ENCODE data around the gene DLK1. TPM values are rescaled to one million over a fixed set of nuclear protein-coding genes. Genes with fewer than 3 reads are reported as not detected.

Gene DLK1
- total RNA-seq, 1 donor from 2014 or later, result not detected

GRCh38 chr14:100684154-100684553, 42.5 kb upstream of the DLK1 start:
- no peaks in the 10 kb centered on the region for H3K36me3 ChIP-seq (ENCODE audit: control insufficient read depth, insufficient read depth, low read length)
- no peak for FAIRE-seq

DNA sequence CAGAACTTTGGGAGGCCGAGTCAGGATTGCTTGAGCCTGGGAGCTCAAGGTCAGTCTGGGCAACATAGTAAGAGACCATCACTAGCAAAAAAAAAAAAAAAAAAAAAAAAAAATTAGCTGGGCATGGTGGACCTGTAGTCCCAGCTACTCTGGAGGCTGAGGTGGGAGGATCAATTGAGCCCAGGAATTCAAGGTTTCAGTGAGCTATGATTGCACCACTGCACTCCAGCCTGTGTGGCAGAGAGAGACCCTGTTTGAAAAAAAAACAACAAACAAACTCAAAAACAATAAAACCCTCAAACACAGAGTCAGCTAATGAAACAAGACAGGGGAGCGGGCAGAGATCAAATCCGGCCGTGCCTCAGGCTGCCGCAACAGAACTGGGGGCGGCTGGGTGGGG, 41.7 kb upstream of the DLK1 start:
- Histone ChIP-seq H3K4me3 (ENCODE audit: low read depth, low read length) (no peak overlapping the region), H3K27me3 (ENCODE audit: control insufficient read depth, insufficient read depth, low read length) (peaks cover 2% of the 10 kb centered on the region), H3K36me3 (ENCODE audit: control insufficient read depth, insufficient read depth, low read length) (no peaks in the 10 kb centered on the region)
- DNase-seq (ENCODE audit: low read depth) (no peak), FAIRE-seq (no peak)
- TF ChIP-seq, protein P1, sequence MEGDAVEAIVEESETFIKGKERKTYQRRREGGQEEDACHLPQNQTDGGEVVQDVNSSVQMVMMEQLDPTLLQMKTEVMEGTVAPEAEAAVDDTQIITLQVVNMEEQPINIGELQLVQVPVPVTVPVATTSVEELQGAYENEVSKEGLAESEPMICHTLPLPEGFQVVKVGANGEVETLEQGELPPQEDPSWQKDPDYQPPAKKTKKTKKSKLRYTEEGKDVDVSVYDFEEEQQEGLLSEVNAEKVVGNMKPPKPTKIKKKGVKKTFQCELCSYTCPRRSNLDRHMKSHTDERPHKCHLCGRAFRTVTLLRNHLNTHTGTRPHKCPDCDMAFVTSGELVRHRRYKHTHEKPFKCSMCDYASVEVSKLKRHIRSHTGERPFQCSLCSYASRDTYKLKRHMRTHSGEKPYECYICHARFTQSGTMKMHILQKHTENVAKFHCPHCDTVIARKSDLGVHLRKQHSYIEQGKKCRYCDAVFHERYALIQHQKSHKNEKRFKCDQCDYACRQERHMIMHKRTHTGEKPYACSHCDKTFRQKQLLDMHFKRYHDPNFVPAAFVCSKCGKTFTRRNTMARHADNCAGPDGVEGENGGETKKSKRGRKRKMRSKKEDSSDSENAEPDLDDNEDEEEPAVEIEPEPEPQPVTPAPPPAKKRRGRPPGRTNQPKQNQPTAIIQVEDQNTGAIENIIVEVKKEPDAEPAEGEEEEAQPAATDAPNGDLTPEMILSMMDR (IDR thresholded peaks at IDR 0.05; ENCODE audit: insufficient read depth, low read length, severe bottlenecking), result no peak

More at GRCh38 chr14:100684154-100684553, 42.5 kb upstream of the DLK1 start:
- DNase-seq (ENCODE audit: low read depth), result no peak
- Histone ChIP-seq H3K27me3 (ENCODE audit: control insufficient read depth, insufficient read depth, low read length) (peaks cover 2% of the 10 kb centered on the region), H3K4me3 (ENCODE audit: low read depth, low read length) (no peak overlapping the region)
- TF ChIP-seq, protein P1 (IDR thresholded peaks at IDR 0.05; ENCODE audit: insufficient read depth, low read length, severe bottlenecking), result no peak

- peaks cover 2% of the 10 kb centered on the region for H3K27me3 ChIP-seq (ENCODE audit: control insufficient read depth, insufficient read depth, low read length)
- no peaks in the 10 kb centered on the region for H3K36me3 ChIP-seq (ENCODE audit: control insufficient read depth, insufficient read depth, low read length)
- no peak overlapping the region for H3K4me3 ChIP-seq (ENCODE audit: low read depth, low read length)
- TF ChIP-seq, protein P1 (IDR thresholded peaks at IDR 0.05; ENCODE audit: insufficient read depth, low read length, severe bottlenecking), result no peak
- no peak for DNase-seq (ENCODE audit: low read depth)
- no peak for FAIRE-seq
Measured at GRCh38 chr14:100686858-100687257, 39.8 kb upstream of the DLK1 start.

DNA sequence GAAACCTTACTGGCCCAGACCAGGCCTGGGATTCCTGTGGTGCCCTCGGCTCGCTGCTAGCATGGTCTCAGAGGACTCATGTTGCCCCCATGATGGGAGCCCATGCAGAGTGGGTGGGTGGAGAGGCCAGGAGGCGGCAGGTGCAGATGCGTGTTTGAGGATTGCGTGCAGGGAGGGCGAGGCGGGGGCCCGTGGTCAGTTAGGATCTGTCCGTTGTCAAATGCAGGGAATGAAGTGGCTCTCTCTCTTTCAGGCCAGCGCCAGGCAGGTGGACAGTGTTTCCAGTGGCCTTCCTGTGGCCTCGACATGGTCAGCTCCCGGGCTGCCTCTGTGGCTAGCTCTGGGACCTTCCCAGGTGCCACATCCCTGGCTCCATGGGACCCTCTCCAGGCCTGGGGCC, 39.3 kb upstream of the DLK1 start:
- TF ChIP-seq, protein P1 (IDR thresholded peaks at IDR 0.05; ENCODE audit: insufficient read depth, low read length, severe bottlenecking), result no peak
- H3K27me3 ChIP-seq (ENCODE audit: control insufficient read depth, insufficient read depth, low read length), result peaks cover 2% of the 10 kb centered on the region
- no peaks in the 10 kb centered on the region for H3K36me3 ChIP-seq (ENCODE audit: control insufficient read depth, insufficient read depth, low read length)
- DNase-seq (ENCODE audit: low read depth) (no peak), FAIRE-seq (no peak)
- H3K4me3 ChIP-seq (ENCODE audit: low read depth, low read length), result no peak overlapping the region

- FAIRE-seq (no peak), DNase-seq (ENCODE audit: low read depth) (no peak)
- Histone ChIP-seq H3K36me3 (ENCODE audit: control insufficient read depth, insufficient read depth, low read length) (no peaks in the 10 kb centered on the region), H3K27me3 (ENCODE audit: control insufficient read depth, insufficient read depth, low read length) (no peaks in the 10 kb centered on the region), H3K4me3 (ENCODE audit: low read depth, low read length) (no peak overlapping the region)
- TF ChIP-seq, protein P1 (IDR thresholded peaks at IDR 0.05; ENCODE audit: insufficient read depth, low read length, severe bottlenecking), result no peak
Measured at GRCh38 chr14:100688051-100688450, 38.6 kb upstream of the DLK1 start.
